ENCODE data around the gene PDPK1. TPM values are rescaled to one million over a fixed set of nuclear protein-coding genes. Genes with fewer than 3 reads are reported as not detected.

Gene PDPK1
- total and polyA plus RNA-seq, 2 of the 4 experiments (the other 2 are of a cell fraction), result 10.6 to 27.3 TPM

DNA sequence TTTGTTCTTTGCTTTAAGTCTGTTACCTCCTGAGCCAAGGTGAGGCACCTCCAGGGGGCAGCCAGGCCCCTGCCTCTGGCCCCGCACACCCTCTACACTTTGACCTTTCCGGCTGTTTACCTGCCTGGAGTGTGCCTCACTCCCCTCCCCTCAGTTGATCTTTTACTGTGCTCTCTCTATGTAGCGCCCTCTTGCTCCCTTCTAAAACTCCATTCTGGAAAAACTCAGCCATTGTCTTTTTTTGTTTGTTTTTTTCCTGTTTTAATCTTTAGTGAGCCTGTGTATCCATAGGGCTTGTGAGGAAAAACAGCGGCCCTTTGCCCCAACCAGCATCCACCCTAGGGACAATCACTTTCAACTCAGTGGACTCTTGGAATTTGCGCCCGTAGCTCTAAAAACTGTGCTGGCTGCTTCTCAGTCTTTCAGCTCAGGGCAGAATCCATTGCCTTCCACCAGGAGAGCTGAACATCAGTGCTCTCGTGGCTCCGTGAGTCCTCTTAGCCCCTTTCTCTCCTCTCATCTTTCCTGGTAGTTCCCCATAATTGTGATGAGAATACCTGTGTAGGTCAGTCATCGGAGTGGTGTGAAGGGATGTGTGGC lies 13.4 kb upstream of the PDPK1 start:
- ATAC-seq (ENCODE audit: low read depth) (no peak), DNase-seq (no peak)
- H3K9me3 ChIP-seq (ENCODE audit: control insufficient read depth, insufficient read depth, low read length), result no peaks in the 10 kb centered on the region
- H4K8ac ChIP-seq (ENCODE audit: low read depth in 2 of 2, low read length in 2 of 2), result no peak overlapping the region
- ChIA-PET POLR2A (ENCODE audit: unreplicated experiment) (interaction anchor here (0.5 kb wide), 1 partner anchor 496 kb away, joined by 3 read pairs; no protein-coding TSS in a partner anchor), CTCF (no interaction called here)
- peak overlapping the region; percentile 3 for H2AK9ac ChIP-seq (replicated peaks; ENCODE audit: low read depth, low read length, poor library complexity)
- H3K18ac ChIP-seq (ENCODE audit: low read depth, low read length), result no peak overlapping the region
- no peak overlapping the region for H2BK5ac ChIP-seq (ENCODE audit: low read depth, low read length, poor library complexity, severe bottlenecking)
- no peak overlapping the region for H2AK5ac ChIP-seq (ENCODE audit: low read depth, low read length)
- in situ Hi-C loops (cut with MboI; ENCODE audit: low sequenced_read_pairs), result no loop called here
- H3K79me1 ChIP-seq (ENCODE audit: low read depth in 1 of 2, low read length in 2 of 2), result peaks cover 20 to 50% of the 10 kb centered on the region in 2 experiments
- H3K9ac ChIP-seq (ENCODE audit: low read depth, low read length), result no peak overlapping the region
- no peak overlapping the region for H3K4me2 ChIP-seq (ENCODE audit: low read depth, low read length)
- H3K36me3 ChIP-seq (ENCODE audit: control insufficient read depth, insufficient read depth, low read length), result peaks cover 52% of the 10 kb centered on the region
- no peak overlapping the region for H3K27ac ChIP-seq (ENCODE audit: insufficient read depth, low read length)
- 80% methylated on average over 1 of the region's 9 CpGs; no CpG with 5 or more reads in 1 of the 2 experiments for WGBS, 2 experiments (ENCODE audit: extremely low coverage in 2 of 2, insufficient read length in 1 of 2)
- H3K9me1 ChIP-seq (ENCODE audit: insufficient read depth, low read length), result 0 out of 2 replicates have a peak, but pooled peaks cover 3% of the 10 kb centered on the region
- no peak overlapping the region for H2BK20ac ChIP-seq (ENCODE audit: low read depth, low read length)
- H2BK120ac ChIP-seq (ENCODE audit: low read depth, low read length), result no peak overlapping the region
- TF ChIP-seq CEBPB (IDR thresholded peaks at IDR 0.05; ENCODE audit: low read depth, low read length) (no peak), BHLHE40 (IDR thresholded peaks at IDR 0.05; ENCODE audit: low read depth, low read length) (no peak), USF2 (IDR thresholded peaks at IDR 0.05; ENCODE audit: low read depth, low read length) (no peak), MAZ (IDR thresholded peaks at IDR 0.05; ENCODE audit: borderline replicate concordance, low read depth, low read length) (no peak), MAFK (IDR thresholded peaks at IDR 0.05; ENCODE audit: low read depth, low read length) (no peak), FOS (IDR thresholded peaks at IDR 0.05; ENCODE audit: low read depth, low read length) (no peak), RFX5 (IDR thresholded peaks at IDR 0.05; ENCODE audit: low read depth, low read length) (no peak), RCOR1 (IDR thresholded peaks at IDR 0.05; ENCODE audit: insufficient replicate concordance, low read length) (no peak), NFE2L2 (IDR thresholded peaks at IDR 0.05; ENCODE audit: low read depth, low read length) (no peak), MXI1 (IDR thresholded peaks at IDR 0.05; ENCODE audit: borderline replicate concordance, low read depth, low read length) (no peak), RAD21 (IDR thresholded peaks at IDR 0.05; ENCODE audit: low read length) (no peak)
- TF ChIP-seq, protein P1, sequence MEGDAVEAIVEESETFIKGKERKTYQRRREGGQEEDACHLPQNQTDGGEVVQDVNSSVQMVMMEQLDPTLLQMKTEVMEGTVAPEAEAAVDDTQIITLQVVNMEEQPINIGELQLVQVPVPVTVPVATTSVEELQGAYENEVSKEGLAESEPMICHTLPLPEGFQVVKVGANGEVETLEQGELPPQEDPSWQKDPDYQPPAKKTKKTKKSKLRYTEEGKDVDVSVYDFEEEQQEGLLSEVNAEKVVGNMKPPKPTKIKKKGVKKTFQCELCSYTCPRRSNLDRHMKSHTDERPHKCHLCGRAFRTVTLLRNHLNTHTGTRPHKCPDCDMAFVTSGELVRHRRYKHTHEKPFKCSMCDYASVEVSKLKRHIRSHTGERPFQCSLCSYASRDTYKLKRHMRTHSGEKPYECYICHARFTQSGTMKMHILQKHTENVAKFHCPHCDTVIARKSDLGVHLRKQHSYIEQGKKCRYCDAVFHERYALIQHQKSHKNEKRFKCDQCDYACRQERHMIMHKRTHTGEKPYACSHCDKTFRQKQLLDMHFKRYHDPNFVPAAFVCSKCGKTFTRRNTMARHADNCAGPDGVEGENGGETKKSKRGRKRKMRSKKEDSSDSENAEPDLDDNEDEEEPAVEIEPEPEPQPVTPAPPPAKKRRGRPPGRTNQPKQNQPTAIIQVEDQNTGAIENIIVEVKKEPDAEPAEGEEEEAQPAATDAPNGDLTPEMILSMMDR (conservative IDR thresholded peaks at IDR 0.05; ENCODE audit: low read depth, low read length), result no peak
- TF ChIP-seq, protein P2, sequence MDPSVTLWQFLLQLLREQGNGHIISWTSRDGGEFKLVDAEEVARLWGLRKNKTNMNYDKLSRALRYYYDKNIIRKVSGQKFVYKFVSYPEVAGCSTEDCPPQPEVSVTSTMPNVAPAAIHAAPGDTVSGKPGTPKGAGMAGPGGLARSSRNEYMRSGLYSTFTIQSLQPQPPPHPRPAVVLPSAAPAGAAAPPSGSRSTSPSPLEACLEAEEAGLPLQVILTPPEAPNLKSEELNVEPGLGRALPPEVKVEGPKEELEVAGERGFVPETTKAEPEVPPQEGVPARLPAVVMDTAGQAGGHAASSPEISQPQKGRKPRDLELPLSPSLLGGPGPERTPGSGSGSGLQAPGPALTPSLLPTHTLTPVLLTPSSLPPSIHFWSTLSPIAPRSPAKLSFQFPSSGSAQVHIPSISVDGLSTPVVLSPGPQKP (IDR thresholded peaks at IDR 0.05; ENCODE audit: borderline replicate concordance, low read depth, low read length), result no peak
- peaks cover 7% of the 10 kb centered on the region for H4K20me1 ChIP-seq (ENCODE audit: insufficient read depth, low read length)
- no peak overlapping the region for H4K91ac ChIP-seq (ENCODE audit: insufficient read depth, low read depth, low read length)
- no peak overlapping the region for H4K5ac ChIP-seq (ENCODE audit: low read depth, low read length)
- peaks cover 6% of the 10 kb centered on the region for H3K4me1 ChIP-seq (ENCODE audit: control insufficient read depth, insufficient read depth, low read length)
- H2BK15ac ChIP-seq (ENCODE audit: low read depth, low read length), result no peak overlapping the region
- H3K4me3 ChIP-seq (ENCODE audit: insufficient read depth, low read depth, low read length), result no peak overlapping the region
- H3K23ac ChIP-seq (ENCODE audit: low read depth, low read length), result no peak overlapping the region
- H3K14ac ChIP-seq (replicated peaks; ENCODE audit: low read depth, low read length), result no peak overlapping the region
- H3K27me3 ChIP-seq (ENCODE audit: control insufficient read depth, insufficient read depth, low read length), result no peaks in the 10 kb centered on the region
- intact Hi-C loops (cut with micrococcal nuclease), result no loop called here
- dilution Hi-C loops (cut with HindIII; ENCODE audit: low sequenced_read_pairs, unreplicated experiment), result no loop called here
- no TSS peak for BruUV-seq (replicated peaks)
- H3K4ac ChIP-seq (ENCODE audit: low read depth, low read length), result no peak overlapping the region
- no peak overlapping the region for H2AFZ ChIP-seq (replicated peaks; ENCODE audit: low read length, poor library complexity)
- no peak overlapping the region for H3K56ac ChIP-seq (ENCODE audit: extremely low read depth, insufficient read depth, low read length)

All from IMR-90 (cell line).